Stimulated activated CD8-positive, alpha-beta memory T cell treated with anti-CD3 and anti-CD28 coated beads, Interleukin-12 subunit alpha, Interleukin-12 subunit beta, amount 100 ng/mL, for 24 hours (primary cell): ENCODE results near the gene SCN4A.
"Not testable (repeated sequence)": the region's sequence is repeated elsewhere in the genome, so short reads cannot be mapped to it uniquely, and the experiment has no call there.

ENCODE experiments used
- DNase-seq: peaks from one replicate; pipeline ENCODE4 v3.0.0-alpha.2; 2020; ENCODE audit errors: extremely low read depth

Gene SCN4A

DNA sequence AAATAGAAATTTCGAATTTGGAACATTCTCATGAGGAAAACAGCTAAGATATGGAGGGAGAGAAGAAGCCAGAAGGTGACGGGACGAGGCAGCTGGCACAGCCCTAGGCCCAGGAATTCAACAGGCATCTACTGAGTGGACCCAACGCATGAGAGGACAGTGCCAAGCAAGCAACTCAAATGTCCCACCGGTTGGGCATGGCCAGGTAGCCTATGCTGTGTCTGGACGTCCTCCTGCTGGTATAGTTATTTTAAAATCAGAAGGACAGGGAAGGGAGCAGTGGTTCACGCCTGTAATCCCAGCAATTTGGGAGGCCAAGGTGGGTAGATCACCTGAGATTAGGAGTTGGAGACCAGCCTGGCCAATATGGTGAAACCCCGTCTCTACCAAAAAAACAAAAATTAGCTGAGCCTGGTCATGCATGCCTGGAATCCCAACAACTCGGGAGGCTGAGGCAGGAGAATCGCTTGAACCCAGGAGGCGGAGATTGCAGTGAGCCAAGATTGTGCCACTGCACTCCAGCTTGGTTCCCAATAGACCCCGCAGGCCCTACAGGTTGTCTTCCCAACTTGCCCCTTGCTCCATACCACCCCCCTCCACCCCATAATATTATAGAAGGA lies 56.0 kb downstream of the SCN4A start:
- no peak for DNase-seq

DNA sequence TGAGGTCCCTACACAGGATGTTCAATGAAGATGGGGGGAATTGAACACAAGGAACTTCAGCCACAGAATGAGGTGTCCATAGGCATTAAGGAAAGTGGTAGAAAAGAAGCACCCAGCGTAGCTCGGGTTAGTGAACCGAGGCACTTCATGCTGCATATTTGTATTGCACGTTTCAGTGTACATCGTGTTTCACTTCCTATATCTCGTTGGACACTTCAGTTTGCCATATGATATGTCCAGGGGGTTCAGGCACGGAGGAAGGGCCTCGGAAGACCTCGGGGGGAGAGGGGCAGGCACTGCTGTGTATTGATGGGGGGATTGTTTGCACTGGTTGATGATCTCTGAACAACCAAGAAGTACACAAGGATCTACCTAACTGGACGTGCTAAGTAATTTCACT lies 57.0 kb downstream of the SCN4A start:
- not testable (repeated sequence) for DNase-seq

DNA sequence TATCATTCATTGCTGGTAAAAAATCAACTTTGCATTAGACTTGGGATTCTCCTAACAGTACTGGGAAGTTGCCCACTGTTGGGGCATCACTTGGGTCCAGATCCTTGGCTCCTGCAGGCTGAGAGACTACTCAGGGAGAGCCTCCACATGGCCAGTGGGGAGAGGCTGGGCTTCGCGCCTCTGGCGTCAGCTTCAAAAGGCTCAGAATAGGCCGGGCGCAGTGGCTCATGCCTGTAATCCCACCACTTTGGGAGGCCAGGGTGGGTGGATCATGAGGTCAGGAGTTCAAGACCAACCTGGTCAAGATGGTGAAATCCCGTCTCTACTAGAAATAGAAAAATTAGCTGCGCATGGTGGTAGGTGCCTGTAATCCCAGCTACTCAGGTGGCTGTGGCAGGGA lies 58.2 kb downstream of the SCN4A start:
- no peak for DNase-seq

DNA sequence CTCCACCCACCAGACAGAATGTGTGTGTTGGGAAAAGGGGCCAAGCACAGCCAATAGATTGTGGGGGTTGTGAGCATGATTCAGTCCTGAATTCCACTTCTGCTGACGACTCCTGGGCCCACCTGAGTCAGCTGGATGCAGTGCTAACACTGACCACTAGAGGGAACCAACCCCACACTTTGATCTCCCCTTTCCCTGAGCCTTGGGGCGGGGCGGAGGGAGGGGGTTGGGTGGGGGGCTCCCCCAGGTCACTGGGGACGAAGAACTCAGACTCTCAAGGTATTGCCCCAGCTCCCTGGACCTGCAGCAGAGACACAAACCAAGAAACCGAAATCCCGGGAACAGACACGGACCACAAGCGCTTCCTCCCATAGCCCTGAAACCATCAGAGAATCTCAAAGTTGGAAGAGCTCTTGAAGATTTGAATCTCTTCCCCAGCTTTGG lies 61.0 kb downstream of the SCN4A start:
- DNase-seq = no peak

DNA sequence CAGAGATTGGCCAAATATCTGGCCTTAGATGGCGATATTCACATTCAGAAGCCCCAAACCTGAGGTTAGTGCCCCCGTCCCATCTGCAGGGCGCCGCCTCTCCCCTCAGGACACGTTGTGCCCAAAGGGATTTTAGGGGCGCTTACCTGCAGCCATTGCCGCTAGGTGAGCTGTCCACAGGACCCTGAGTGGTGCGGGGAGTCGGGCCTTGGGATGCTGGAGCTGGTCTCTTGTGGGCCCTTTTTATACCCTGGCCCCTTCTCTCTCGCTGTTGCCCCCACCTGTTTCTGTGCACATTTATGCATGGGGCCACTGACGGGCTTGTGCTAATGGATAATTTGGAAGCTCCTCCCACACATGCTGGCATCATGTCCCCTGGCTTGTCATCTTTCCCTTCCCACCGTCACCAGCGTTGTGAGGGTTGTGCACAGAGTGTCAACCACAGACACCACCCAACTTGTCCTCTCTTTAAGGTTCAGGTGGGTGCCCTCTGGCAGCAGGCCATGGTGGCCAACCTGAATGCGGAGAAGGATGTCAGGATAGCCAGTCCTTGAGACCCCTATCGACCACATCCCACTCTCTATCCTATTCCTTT lies 61.6 kb downstream of the SCN4A start, which contains the start of gene CSHL1:
CSHL1 (minus strand) TSS at position 218 of the 595 bp plus-strand sequence; CDS start at position 156, 62 bp downstream.
- no peak for DNase-seq

DNA sequence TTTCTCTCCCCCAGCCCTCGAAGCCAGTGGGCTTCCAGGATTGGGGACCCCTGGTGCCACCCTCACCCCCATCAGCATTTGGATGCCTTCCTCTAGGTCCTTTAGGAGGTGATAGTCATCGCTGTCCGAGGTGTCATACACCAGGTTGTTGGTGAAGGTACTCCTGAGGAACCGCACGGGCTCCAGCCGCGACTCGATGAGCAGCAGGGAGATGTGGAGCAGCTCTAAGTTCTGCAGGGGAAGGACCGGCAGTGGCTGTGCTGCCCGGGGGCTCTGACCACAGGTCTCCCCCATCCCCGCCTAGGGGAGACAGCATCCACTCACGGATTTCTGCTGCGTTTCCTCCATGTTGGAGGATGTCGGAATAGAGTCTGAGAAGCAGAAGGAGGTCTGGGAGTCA lies 62.6 kb downstream of the SCN4A start:
- no peak for DNase-seq

DNA sequence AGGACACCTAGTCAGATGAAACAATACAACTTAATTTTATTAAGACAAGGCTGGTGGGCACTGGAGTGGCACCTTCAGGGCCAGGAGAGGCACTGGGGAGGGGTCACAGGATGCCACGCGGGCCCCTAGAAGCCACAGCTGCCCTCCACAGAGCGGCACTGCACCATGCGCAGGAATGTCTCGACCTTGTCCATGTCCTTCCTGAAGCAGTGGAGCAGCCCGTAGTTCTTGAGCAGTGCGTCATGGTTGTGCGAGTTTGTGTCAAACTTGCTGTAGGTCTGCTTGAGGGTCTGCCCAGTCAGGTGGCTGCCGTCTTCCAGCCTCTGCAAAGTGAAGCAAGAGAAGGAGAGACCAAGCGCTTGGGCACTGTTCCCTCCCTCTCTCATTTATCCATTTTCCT lies 63.1 kb downstream of the SCN4A start:
- not testable (repeated sequence) for DNase-seq

DNA sequence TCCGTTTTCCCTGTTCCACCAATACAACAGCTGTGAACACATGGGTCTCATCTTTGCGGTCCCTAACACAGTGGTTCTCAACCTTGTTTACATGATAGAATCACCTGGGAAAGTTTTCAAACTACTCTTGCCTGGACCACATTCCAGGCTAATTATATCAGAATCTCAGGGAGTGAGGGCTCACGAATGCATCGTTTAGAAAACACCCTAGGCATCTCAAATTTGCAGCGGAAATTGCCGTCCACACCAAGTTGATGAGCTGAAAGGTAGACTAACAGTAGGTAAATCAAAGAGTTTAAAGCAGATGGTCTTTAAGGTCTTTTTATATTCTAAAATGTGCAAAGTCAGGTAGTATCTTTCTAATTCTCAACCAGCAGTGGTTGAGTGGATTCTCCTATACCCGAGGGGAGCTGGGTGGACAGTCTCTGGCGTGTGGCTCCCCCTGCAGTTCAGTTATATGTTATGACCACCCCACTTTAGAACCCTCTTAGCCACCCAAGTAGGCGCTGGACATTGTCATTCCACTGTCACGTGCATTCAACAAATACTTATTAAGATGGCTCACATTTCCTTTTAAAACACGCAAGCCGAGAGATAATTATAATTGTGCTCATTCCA lies 65.4 kb downstream of the SCN4A start:
- DNase-seq = not testable (repeated sequence)

DNA sequence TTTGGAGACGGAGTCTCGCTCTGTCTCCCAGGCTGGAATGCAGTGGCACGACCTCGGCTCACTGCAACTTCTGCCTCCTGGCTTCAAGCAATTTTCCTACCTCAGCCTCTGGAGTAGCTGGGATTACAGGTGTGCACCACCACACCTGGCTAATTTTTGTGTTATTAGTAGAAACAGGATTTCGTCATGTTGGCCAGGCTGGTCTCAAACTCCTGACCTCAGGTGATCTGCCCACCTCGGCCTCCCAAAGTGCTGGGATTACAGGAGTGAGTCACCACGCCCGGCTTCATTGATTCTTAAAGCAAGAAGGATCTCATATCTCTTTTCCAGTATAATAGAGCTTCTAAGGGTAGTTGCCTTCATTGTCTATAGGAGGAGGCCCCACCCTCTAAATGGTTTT lies 67.9 kb downstream of the SCN4A start:
- DNase-seq = not testable (repeated sequence)

DNA sequence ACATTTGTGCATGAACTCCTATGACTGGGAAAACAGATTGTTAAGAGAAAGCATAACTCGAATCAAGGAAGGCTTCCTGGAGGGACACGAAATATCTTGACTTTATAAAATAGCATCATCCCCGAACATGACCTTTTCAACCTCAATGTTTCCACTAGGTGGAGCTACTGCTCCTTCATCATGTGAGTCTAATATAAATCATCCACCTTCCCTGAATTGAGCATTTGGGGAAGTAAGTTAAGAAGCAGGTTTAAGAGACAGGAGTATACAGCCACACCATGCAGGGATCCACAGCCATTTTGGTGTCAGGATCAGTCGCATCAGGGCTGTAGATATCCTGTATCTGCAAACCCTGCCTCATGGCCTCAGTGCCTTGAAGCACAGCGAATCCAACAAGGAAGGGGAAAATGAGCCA lies 68.9 kb downstream of the SCN4A start:
- not testable (repeated sequence) for DNase-seq

DNA sequence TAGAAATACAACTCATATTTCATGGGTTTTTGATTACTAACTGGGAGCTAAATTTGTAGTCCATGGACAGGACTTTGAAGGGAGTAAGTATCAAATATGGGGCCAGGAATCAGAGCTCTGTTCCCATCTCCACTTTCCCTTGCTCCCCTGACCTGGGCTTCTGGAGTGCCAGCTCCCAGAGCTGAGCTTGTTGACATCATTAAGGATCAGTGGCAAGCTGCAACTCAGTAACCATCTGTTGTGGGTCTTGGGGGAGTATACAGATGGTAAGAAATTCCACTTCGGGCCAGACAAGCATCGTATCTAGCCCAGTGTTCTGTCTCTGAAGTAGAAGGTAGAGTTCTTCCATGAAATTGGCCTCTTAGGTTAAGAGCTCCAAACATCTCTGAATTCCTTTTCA lies 70.7 kb downstream of the SCN4A start:
- DNase-seq = not testable (repeated sequence)

DNA sequence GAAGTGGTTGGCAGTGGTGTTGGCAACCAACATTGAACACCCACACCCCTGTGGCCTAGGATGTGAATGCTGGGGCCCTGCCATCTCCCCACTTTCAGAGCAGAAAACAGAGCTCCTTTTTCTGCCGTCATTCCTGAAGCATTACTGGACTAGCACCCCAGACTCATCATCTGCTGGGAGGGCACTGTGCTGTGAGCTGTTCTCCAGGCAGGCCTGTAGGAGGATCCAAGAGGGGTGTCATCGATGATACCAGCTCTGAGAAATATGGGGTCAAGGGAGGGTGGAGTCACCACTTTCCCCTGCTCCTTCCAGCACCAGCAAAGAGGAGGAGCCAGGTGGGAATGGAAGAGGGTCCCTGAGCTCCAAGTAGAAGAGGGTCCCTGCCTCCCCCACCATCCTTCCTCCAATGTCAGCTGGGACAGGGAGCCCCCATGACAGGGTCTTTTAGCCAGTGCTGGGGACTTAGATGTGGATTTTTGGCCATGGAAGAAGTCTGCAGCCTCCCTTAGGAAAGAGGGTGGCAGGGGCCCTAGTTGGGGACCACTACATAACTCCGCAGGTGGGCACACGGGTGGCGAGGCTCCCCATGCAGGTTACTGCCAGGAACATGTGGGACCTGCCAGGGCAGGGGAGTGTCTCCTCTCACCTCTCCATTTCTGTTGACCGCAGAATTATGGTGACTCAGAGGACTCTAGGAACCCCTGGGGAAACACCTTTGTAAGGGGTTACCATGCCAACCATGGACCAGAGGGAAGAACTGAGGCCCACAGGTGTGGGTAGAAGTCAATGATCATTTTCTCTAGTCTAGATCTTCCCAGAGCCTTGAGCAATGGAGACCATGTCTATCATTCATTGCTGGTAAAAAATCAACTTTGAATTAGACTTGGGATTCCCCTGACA lies 73.6 kb downstream of the SCN4A start:
- DNase-seq = not testable (repeated sequence)

DNA sequence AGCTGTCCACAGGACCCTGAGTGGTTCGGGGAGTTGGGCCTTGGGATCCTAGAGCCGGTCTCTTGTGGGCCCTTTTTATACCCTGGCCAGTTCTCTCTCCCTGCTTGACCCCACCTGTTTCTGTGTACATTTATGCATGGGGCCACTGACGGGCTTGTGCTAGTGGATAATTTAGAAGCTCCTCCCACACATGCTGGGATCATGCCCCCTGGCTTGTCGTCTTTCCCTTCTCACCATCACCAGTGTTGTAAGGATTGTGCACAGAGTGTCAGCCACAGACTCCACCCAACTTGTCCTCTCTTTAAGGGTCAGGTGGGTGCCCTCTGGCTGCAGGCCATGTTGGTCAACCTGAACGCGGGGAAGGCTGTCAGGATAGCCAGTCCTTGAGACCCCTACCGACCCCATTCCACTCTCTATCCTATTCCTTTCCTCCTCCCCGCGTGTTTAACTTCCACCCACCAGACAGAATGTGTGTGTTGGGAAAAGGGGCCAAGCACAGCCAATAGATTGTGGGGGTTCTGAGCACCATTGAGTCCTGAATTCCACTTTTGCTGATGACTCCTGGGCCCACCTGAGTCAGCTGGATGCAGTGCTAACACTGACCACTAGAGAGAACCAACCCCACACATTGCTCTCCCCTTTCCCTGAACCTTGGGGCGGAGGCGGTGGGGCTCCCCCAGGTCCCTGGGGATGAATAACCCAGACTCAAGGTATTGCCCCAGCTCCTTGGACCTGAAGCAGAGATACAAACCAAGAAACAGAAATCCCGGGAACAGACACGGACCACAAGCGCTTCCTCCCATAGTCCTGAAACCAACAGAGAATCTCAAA lies 76.0 kb downstream of the SCN4A start, which contains the start of gene CSH1:
CSH1 (minus strand) TSS at position 51 of the 831 bp plus-strand sequence. CDS start 63 bp downstream, outside the sequence.
- not testable (repeated sequence) for DNase-seq

DNA sequence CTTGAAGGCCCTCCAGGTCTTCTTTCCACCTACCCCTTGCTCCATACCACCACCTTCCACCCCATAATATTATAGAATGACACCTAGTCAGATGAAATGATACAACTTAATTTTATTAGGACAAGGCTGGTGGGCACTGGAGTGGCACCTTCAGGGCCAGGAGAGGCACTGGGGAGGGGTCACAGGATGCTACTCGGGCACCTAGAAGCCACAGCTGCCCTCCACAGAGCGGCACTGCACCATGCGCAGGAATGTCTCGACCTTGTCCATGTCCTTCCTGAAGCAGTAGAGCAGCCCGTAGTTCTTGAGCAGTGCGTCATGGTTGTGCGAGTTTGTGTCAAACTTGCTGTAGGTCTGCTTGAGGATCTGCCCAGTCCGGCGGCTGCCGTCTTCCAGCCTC lies 77.9 kb downstream of the SCN4A start:
- not testable (repeated sequence) for DNase-seq

DNA sequence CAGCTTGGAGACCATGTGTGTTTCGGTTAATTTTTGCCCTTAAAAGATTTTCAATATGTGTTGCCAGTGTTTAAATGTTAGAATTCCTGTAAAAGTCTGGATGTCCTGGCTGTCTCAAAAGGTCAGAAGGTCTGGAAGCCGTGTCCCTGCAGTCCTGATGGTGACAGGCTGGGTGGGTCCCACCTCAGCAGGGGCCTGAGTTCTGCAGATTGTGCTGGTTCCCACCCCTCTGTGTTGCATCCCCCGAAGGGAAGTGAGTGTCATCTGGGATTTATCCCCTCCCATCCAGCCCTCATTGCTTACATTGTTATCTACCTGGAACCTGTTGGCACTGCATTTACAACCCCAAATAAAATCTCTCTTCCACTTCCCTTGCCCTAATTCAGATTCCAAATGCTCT lies 78.7 kb downstream of the SCN4A start:
- DNase-seq = not testable (repeated sequence)

DNA sequence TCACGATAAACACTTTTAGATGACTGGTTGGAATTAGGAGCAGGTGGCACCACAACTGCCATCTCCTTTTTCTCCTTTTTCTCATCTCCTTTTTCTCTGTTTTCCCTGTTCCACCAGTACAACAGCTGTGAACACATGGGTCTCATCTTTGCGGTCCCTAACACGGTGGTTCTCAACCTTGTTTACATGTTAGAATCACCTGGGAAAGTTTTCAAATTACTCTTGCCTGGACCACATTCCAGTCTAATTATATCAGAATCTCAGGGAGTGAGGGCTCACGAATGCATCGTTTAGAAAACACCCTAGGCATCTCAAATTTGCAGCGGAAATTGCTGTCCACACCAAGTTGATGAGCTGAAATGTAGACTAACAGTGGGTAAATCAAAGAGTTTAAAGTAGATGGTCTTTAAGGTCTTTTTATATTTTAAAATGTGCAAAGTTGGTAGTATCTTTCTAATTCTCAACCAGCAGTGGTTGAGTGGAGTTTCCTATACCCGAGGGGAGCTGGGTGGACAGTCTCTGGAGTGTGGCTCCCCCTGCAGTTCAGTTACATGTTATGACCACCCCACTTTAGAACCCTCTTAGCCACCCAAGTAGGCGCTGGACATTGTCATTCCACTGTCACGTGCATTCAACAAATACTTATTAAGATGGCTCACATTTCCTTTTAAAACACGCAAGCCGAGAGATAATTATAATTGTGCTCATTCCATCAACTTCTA lies 80.2 kb downstream of the SCN4A start:
- not testable (repeated sequence) for DNase-seq

DNA sequence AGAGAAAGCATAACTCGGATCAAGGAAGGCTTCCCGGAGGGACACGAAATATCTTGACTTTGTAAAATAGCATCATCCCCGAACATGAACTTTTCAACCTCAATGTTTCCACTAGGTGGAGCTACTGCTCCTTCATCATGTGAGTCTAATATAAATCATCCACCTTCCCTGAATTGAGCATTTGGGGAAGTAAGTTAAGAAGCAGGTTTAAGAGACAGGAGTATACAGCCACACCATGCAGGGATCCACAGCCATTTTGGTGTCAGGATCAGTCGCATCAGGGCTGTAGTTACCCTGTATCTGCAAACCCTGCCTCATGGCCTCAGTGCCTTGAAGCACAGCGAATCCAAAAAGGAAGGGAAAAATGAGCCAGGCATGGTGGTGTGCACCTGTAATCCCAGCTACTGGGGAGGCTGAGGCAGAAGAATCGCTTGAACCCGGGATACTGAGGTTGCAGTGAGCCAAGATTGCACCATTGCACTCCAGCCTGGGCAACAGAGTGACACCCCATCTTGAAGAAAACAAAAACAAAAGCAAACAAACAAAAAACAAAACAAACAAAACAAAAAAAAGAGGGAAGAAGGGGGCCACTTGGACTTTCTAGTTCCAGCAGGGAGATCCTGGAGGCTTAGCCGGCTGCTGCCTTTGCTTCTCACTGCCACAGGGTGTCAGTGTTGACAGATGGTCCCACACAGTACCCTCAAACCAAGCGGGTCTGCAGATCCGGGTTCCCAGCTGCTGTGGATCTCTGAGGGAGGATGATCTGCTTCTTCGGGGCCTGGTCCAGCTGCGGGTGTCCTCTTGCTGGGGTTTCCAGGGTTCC lies 83.5 kb downstream of the SCN4A start:
- DNase-seq = not testable (repeated sequence)
